GM12873 (cell line): ENCODE data around the gene SHCBP1L.

Experiments used
- TF ChIP-seq, protein P1 (sequence below): IDR thresholded peaks from 2 replicates; pipeline ENCODE4 v1.5.1; 2012; ENCODE audit warnings: low read depth, mild to moderate bottlenecking, moderate library complexity, low read length, control low read depth; ENCODE audit not compliant: insufficient read depth; ENCODE audit errors: missing control alignments

The SHCBP1L gene

DNA sequence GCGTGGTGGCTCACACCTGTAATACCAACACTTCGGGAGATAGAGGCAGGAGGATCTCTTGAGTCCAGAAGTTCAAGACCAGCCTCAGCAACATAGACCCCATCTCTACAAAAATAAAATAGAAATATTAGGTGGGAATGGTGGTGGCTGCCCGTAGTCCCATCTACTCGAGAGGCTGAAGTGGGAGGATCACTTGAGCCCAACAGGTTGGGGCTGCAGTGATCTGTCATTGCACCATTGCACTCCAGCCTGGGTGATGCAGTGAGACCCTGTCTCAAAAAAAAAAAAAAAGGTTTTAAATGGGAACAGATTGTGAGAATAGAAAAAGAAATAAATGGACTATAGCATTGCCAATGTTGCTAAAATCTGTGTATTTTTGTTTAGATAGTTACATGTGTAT lies 102.6 kb downstream of the SHCBP1L start:
- TF ChIP-seq, protein P1, sequence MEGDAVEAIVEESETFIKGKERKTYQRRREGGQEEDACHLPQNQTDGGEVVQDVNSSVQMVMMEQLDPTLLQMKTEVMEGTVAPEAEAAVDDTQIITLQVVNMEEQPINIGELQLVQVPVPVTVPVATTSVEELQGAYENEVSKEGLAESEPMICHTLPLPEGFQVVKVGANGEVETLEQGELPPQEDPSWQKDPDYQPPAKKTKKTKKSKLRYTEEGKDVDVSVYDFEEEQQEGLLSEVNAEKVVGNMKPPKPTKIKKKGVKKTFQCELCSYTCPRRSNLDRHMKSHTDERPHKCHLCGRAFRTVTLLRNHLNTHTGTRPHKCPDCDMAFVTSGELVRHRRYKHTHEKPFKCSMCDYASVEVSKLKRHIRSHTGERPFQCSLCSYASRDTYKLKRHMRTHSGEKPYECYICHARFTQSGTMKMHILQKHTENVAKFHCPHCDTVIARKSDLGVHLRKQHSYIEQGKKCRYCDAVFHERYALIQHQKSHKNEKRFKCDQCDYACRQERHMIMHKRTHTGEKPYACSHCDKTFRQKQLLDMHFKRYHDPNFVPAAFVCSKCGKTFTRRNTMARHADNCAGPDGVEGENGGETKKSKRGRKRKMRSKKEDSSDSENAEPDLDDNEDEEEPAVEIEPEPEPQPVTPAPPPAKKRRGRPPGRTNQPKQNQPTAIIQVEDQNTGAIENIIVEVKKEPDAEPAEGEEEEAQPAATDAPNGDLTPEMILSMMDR: no peak
